ENCODE results near the gene KIAA0040.

KIAA0040 gene

DNA sequence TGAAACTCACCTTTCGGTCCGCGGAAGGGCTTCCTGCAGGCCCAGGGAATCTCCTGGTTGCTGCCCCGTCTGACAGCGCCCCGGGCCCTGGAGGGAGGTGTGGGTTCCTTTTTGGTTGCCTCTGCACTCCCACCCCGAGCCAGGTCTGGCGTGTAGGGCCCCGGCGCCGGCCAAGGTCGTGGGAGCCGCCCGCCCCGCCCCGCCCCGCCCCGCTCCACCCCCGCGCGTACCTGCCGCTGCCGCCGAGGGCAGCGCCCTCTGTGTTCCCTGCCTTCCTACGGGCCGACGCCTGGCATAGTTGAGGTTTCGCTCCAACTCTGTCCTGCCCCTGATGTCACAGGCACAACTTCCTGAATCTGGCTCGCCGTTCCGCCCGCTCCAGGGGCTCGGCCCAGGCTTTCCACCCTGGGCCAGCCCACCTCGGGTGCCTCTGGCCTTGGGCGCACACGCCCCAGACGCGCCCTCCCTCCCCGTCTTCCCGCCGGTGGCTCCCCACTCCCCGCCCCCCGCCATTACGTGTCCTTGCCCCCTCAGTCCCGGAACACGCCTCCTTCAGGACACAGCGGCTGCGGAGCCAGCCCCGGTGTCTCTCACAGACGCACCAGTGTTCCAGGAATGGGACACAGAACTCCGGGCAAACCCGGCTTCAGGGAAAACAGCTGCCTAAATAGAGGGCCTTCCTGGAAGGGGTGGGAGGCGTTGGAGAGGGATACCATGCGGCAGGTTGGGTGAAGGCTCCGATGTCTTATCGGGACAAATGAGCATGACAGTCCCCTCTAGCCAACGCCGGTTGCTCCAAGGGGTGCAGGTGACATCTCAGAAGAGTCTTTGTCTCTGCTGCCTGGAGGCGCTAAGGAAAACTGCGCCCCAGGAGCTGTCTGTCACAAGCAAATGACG, at the start of gene KIAA0040:
TSS of gene KIAA0040 (minus strand) at position 147 of the 897 bp plus-strand sequence. CDS start 31,763 bp downstream, outside the sequence.
- DNase-seq (ENCODE audit: low read depth), result peak; percentile 57

DNA sequence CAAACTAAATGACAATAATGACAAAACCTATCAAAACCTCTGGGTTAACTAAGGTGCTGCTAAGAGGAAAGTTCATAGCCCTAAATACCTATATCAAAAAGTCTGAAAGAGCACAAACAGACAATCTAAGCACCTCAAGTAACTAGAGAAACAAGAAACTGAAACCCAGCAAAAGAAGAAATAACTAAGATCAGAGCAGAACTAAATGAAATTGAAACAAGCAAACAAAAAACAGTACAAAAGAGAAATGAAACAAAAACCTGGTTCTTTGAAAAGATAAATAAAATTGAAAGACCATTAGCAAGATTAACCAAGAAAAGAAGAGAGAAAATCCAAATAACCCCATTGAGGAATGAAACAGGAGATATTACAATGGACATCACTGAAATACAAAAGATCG, 44.8 kb upstream of the KIAA0040 start:
- DNase-seq (ENCODE audit: low read depth), result no peak

DNA sequence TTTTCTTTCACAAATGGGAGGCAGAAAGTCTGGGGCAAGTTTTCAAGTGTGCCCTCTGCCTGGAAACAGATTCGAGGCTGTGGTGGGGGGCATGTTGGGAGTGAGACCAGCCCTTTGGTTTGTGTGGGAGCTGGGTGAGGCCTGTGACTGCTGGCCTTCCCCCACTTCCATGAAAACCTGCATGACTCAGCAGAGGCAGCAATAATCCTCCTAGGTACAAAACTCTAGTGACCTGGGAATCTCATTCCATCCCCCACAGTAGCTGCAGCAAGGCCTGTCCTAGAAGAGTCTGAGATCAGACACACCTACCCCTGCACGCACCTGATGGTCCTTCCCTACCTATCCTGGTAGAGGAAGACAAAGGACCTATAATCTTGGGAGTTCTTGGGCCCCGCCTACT, 42.1 kb upstream of the KIAA0040 start:
- no peak for DNase-seq (ENCODE audit: low read depth)

DNA sequence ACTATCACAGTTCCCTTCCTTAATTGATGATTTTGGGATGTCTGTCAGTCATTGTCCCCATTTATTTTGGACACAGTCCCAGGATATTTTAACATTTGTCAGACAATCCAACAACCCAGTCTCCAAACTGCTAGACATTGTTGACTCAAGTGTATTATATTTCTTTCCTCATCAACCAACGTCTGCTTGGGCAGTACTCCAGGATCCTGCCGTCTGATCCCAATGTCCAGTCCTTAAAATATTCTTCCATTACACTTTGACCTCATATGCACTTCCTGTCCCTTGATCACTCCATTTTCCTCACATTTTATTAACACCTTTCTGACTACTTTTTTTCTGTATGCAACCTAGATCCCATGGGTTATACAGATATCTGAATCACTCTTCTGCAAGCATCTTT, 39.8 kb upstream of the KIAA0040 start:
- no peak for DNase-seq (ENCODE audit: low read depth)

DNA sequence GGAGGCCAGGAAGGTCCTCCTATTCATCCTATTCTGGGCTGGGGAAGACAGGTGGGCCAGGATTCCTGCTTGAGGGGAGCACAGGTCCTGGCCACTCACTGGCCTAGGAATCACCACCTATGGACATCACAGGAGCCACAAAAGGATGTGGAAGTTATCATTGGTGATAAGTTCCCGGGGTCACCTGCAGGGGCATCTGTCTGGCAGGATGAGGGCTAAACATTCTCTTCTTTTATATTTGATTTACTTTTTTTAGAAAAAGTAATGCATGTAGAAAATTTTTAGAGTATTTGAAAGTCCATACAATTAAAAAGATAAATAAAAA, 33.2 kb upstream of the KIAA0040 start:
- no peak for DNase-seq (ENCODE audit: low read depth)

DNA sequence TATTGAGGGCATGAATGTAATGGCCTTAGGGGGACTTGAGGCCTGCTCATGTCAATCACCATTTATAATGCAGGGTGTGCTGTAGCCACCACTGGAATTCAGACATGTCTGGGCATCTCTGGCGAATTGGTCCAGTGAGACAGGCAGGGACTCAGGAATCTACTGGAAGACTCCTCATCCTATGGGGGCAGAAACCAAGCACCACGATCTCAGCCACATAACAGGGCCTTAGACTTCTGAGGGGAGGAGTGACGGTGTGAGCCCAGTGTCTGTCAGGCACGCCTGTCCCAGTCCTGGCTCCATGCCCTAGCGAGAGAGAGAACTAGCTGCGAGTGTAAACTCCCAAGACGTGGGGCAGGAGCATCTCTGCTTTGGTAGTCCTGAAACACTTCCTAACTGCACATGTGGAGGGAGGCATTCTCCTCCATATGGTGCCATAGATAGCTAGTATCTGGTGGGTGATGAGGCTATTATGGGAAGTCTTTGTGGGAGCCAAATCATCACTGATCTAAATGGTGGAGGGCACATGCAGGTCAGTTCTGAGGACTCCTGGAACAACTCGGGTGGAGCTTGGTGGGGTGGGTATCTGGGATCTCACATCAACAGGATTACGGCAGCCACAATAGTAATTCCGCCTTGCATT, 29.8 kb upstream of the KIAA0040 start:
- no peak for DNase-seq (ENCODE audit: low read depth)

DNA sequence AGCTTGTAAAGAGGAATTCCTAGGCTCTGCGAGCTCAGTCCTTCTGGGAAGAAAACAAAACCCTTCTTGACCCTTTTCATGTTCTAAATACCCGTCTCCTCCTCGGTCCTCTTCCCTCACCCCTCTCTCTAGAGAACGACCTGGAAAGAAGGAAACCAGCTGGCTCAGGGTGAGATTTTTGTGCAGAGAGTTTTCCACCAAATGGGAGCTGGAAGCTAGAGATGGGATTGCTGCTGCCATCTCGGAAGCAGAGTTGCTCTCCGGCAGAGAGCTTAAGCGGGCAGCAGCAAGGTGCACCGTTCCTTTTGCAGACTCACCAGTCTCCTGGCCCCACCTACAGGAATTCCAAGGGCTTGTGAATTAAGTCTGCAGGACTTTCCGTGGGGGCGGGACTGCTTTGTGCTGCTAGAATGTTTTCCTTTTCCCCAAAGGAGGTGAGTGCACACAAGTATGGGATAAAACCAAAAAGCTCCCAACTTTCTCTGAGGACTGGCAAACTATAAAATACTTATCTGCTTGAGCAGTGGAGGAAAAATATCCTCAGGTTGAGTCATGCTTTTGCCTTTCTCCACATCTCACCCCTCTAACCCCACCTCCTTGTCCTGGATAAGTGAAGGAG, 29.1 kb upstream of the KIAA0040 start:
- DNase-seq (ENCODE audit: low read depth), result no peak

DNA sequence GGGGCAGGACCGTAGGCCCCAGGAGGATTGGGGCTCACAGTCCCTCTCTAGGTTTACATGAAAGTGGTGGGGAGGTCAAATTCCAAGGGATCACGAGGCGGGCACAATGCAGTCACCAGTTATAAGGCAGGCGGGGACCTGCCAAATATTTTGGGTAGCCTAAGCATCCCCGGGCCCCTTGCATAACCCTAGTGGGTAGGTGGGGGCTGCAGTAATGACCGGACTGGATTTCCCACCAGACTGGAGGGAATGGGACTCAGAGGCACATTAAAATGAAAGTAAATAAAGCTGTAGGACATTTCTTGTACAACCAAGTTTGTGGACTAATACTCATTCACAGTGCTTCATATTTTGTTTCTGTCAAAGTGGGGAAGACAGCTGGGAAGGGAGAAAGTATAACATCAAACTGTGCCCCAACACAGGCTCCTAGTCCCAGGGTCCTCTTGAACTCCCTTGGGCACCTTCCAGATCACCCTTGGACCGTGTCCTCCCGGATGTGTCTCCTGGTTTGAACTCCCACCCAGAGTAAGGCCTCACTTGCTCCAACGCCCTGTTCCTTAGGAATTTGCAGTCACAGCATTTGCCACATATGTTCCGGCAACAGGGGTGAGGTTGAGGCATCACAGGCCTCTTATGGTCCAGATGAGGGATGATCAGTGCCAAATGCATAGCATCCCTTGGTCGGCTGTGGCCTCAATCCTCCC, 28.4 kb upstream of the KIAA0040 start:
- no peak for DNase-seq (ENCODE audit: low read depth)

DNA sequence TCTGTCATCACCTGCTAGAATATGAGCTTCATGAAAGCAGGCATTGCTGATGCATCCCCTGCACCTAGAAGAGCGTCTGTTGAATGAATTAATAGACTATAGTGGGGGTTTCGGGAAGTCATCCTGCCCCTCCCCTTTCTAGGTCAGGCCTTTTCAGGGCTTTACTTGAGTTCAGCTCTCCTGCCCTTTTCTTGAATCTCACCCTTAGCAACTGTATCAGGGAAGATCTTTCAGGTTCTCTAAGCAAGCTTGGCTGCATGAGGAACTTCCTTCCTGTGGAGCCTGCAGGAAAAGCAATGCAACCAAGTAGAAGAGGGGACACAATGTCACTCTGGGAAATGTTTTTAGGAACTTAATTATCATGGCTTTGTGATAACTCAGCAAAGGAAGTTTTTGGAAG, 27.2 kb upstream of the KIAA0040 start:
- no peak for DNase-seq (ENCODE audit: low read depth)

DNA sequence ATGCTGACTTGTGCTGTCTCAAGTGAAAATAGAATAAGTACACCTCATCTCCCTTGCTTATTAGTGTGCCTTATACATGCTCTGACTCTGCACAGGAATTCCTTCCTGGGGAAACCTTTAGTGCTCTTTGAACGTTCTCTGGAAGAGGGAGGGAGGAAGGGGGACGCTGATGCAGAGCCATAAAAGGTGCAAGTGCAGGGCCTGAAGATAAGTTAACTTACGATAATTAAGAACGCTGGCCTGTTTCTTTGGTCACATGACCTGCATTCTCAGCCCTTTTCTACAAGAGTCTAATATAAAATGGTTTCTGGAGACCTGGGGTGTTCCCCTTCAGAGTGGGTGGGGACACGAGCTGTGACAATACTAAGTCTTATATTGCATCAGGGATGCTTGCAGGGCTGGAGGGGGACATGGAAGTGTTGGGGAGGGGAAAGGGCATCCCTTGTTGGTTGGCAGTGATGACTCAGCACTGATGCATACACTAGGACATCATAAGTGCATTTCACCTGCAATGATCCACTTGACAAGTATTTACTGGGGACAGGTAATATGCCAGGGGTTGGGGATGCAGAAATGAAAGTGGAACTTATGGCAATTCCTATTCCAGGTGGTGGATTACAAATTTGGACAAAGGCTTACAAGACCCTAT, 26.3 kb upstream of the KIAA0040 start:
- no peak for DNase-seq (ENCODE audit: low read depth)

DNA sequence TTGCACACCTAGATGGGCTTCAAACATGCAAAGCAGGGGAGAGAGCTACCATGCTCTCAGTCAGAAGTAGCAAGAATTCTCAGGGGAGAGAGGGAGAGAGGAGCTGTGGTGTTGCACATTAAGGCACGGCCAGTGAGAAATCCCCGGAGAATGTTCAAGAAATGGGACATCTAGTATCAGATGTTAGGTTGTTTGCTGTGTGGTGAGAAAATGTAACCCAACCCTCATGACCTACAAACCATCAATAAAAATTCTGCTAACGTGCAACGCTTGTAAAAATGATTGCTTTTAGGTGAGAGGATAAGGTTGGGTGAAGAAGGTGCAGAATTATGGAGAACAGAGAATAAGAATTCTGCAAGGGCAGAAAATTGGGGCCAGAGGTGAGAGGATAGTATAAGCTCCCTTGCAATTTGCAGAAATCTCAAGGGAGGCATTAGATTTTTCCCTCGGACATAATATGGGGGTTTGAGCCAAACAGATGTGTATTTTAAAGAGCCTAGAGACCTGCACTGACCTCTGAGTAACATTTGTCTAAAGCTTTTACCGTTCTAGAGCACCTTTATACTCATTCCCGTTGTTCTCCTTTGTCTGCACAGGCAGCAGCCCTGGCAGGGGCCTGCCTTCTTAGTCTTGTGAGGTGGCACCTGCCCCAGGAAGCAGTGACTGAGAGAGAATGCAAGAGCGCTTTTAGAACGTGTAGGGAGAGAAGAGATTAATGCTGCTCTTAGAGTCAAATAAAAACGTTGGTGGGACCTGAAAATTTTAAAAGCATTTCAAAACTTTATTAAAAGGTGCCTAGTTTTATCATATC, 25.4 kb upstream of the KIAA0040 start:
- DNase-seq (ENCODE audit: low read depth), result no peak

DNA sequence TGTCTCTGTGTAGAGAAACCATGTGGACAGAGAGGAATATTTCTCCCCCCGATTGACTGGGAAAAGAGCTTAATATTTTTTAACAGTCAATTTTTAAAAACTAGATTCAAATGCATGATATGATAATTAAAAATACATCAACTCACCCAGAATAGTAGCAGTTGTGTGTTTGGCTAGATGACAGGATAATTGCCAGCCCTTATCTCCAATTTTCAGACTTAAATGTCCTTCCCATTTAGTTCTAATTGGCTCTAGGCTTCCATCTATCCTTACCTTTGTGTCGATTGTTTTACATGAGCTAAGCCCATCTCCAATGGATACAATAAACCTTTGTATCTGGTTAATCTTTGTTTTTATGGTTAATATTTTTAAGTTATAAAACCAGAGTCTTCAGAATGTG, 23.9 kb upstream of the KIAA0040 start:
- DNase-seq (ENCODE audit: low read depth), result no peak

DNA sequence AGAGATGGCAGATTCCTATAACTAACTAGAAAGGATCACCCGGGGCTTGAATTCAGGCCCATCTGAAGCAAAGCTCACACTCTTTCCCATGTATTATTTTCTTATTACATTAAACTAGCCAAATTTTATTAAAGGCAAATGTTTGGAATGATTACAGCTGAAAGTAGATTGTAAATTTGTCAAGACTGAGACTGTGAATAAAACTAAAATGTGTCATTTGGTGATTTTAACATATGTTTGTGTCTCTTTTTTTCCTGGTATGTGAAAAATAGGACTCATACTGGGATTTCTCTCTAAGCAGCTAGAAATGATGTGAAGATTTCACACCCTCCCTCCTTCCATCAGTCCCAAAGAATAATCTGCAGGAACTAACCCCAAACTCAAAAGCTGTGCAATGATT, 19.1 kb upstream of the KIAA0040 start:
- DNase-seq (ENCODE audit: low read depth), result no peak

DNA sequence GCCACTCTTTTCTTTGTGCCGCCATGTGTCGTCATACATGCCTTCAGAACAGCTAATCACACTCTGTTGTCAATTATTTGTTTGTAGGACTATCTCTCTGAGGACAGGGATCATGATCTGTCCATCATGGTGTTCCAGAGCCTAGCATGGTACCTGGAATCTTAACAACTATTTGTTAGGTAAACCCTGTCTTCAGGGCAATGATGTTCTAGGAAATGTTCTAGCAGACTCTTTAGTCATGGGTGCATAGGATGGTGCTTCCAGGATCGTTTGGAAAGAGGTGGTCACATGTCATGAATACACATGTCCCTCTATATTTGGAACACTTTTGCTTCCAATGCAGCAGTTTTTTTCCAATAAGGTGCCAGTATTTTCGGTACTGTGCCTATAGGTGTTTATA, 18.2 kb upstream of the KIAA0040 start:
- DNase-seq (ENCODE audit: low read depth), result no peak

DNA sequence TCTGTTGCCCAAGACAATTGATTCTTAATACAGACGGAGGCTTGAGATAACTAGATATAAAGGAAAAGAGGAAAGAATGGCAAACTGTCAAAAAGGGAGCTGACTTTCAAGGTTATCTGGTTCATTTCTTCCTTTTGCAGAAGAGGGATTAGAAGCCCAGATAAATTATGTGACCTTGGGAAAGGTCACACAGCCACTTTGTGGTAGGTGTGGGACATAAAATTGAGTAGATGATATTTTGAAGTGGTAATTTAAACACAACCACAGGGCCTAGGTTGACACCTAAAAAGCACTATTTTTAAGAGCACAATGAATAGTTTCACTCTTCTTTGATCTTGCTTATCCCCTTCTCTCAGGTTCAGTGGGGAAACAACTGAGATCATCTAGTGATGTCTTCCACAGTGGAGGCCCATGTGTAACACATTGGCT, 16.9 kb upstream of the KIAA0040 start:
- no peak for DNase-seq (ENCODE audit: low read depth)

DNA sequence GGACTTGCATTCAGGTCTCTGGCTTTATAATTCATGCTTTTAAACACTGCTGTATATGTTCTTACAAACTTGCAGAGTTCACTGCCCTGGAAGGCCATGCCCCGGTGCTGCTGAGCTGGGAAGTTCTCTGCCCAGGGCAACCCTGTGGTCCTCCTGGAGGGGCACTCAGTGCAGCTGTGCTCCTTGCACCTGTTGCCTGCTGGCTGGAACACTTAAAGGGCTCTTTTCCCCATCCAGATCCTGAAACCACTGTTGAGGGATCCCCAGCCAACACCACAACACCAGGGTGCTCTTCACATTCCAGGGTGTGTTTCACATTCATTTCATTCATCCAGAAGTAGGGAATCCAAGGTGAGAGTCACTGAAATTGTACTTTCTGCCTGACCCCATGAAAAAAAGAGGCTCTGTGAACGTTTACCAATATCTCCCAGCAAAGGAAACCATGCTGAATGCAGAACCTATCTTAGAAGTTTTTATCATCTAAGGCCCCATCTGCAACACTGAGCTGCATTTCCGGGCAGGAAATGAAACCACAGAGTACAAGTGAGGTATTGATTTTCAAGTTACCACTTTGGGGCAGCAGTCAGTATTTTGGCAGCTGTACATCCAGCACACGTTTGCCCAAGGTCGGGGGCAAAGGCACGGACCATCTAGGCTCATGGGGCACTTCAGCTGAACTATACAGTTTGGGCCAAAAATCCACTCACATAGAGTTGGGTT, 16.4 kb upstream of the KIAA0040 start:
- DNase-seq (ENCODE audit: low read depth), result peak; percentile 10

DNA sequence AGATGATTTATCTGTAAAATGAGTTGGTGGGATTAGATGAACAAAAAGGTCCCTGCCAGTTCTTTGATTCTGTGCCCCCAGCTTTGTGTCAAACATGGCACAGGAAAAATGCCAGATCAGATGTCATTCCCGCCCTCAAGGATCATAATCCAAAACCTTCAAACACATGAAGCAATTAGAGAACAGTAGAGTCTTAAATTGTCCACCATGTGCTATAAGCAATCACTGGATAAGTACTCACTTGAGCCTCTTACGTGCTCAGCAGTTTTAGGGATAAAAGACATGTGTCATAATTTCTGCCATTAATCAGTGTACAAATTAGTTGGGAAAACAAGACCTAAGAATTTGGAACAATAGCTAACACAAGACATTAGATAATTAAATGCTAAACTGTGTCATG, 15.4 kb upstream of the KIAA0040 start:
- no peak for DNase-seq (ENCODE audit: low read depth)

DNA sequence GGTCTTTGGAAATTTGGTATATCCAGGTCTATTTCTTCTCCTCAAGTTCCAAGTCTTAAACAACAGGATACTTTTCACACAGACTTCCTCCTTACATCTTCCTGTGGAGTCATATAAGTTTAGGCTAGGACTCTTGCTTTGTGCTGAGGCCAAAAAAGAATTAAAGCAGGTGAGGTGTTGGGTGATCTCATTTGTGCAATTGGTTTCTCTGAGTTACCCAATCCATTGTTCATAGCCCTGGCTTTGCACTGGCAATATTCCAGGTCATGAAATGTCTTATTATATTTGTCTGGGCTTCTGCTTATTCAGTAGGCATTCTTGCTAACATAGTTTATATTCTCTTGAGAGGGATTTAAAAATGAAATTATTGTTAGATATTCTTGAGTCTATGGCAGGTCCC, 14.1 kb upstream of the KIAA0040 start:
- no peak for DNase-seq (ENCODE audit: low read depth)

DNA sequence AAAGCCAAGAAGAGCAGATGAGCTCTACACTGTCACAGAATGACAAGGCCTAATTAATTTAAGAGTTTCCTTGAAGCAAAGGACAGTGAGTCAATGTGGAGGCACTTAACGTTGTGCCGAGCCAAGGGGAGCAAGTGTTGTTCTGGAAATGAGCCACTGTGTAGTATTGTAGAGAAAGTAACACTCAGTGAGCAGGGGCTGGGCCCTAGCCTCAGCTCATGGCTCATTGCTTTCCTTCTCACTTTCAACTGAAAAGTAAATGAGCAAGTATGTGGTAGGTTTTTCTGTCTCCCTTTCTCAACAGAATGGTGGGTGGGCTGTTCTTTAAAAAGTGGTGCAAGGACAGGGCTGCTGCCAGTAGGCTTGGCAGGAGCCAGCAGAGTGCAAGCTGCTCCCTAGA, 11.8 kb upstream of the KIAA0040 start:
- no peak for DNase-seq (ENCODE audit: low read depth)

DNA sequence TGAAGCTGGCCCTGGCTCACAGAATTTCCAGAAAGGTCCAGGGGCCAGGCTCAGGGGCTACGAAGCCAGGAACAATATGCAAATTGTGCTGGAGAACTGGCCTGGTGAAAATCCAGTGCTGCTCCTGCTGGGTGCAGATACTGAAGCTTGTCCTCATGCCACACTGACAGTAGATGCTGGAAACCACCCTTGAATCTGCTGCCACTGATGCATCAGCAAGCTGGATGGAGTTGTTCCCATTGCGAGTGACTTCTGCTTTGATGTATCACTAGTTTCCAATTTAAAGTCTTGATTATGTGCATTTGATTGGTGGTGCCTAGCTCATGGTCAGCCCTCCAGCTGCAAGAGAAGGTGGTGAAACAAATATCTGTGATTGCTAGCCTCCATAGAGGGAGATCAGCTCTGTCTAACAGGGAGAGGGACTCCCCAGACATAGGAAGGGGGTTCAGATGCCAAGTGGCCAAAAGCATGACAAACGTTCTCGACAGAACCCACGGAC, 11.0 kb upstream of the KIAA0040 start:
- no peak for DNase-seq (ENCODE audit: low read depth)
